ACC112 (cell line): Measurements from ENCODE around the gene LHX3.
"Not testable (repeated sequence)": the region's sequence is repeated elsewhere in the genome, so short reads cannot be mapped to it uniquely, and the experiment has no call there.

ENCODE experiments used
- H2AFZ ChIP-seq: fragments of 200-600 bp; sonication (generic); one replicate; pipeline ENCODE4 v1.6.0; 2017; ENCODE audit warnings: antibody characterized with exemption, low read length; ENCODE audit not compliant: unreplicated experiment
- H3K27ac ChIP-seq: fragments of 200-600 bp; sonication (generic); 2 replicates; pipeline ENCODE4 v1.5.1; 2014; ENCODE audit warnings: low read depth, mild to moderate bottlenecking, antibody characterized with exemption, low read length, moderate library complexity
- H3K27me3 ChIP-seq: fragments of 200-600 bp; sonication (generic); 2 replicates; pipeline ENCODE4 v1.6.1; 2014; ENCODE audit warnings: mild to moderate bottlenecking, antibody characterized with exemption, low read length, moderate library complexity, mixed read lengths; ENCODE audit not compliant: insufficient read depth
- H3K36me3 ChIP-seq: fragments of 200-600 bp; sonication (generic); 2 replicates; pipeline ENCODE4 v1.6.1; 2016; ENCODE audit warnings: mild to moderate bottlenecking, antibody characterized with exemption, low read length, moderate library complexity, mixed read lengths; ENCODE audit not compliant: insufficient read depth
- H3K4me1 ChIP-seq: fragments of 200-600 bp; sonication (generic); one replicate; pipeline ENCODE4 v1.6.1; 2016; ENCODE audit warnings: low read length, mixed read lengths; ENCODE audit not compliant: insufficient read depth, unreplicated experiment, control insufficient read depth
- H3K4me3 ChIP-seq: fragments of 200-600 bp; sonication (generic); 2 replicates; pipeline ENCODE4 v1.5.1; 2014; ENCODE audit warnings: mild to moderate bottlenecking, low read depth, low read length
- H3K79me2 ChIP-seq: fragments of 200-600 bp; sonication (generic); one replicate; pipeline ENCODE4 v1.6.0; 2016; ENCODE audit warnings: low read length; ENCODE audit not compliant: control insufficient read depth, unreplicated experiment, insufficient read depth

LHX3 gene

GRCh38 chr9:136239983-136240330 lies 35.0 kb upstream of the LHX3 start:
- no peak overlapping the region for H3K27ac ChIP-seq
- peaks cover 49% of the 10 kb centered on the region for H3K79me2 ChIP-seq
- no peak overlapping the region for H2AFZ ChIP-seq
- no peaks in the 10 kb centered on the region for H3K36me3 ChIP-seq
- H3K4me1 ChIP-seq: peaks cover 10% of the 10 kb centered on the region
- H3K27me3 ChIP-seq: no peaks in the 10 kb centered on the region
- H3K4me3 ChIP-seq: no peak overlapping the region

- H3K4me3 ChIP-seq: no peak overlapping the region
- peaks cover 6% of the 10 kb centered on the region for H3K4me1 ChIP-seq
- H3K79me2 ChIP-seq: peaks cover 43% of the 10 kb centered on the region
Observed at GRCh38 chr9:136239135-136239982, 34.4 kb upstream of the LHX3 start.

GRCh38 chr9:136238342-136238732 lies 33.4 kb upstream of the LHX3 start:
- Histone ChIP-seq H3K4me3 (no peak overlapping the region), H3K36me3 (no peaks in the 10 kb centered on the region), H3K27me3 (no peaks in the 10 kb centered on the region), H3K79me2 (peaks cover 33% of the 10 kb centered on the region), H3K4me1 (no peaks in the 10 kb centered on the region), H3K27ac (no peak overlapping the region), H2AFZ (no peak overlapping the region)

More at GRCh38 chr9:136239135-136239982, 34.4 kb upstream of the LHX3 start:
- Histone ChIP-seq H3K36me3 (no peaks in the 10 kb centered on the region), H2AFZ (no peak overlapping the region), H3K27me3 (no peaks in the 10 kb centered on the region), H3K27ac (no peak overlapping the region)

- Histone ChIP-seq H2AFZ (no peak overlapping the region), H3K36me3 (no peaks in the 10 kb centered on the region), H3K4me3 (no peak overlapping the region), H3K27ac (no peak overlapping the region), H3K27me3 (no peaks in the 10 kb centered on the region), H3K4me1 (no peaks in the 10 kb centered on the region), H3K79me2 (peaks cover 27% of the 10 kb centered on the region)
Observed at GRCh38 chr9:136237486-136238341, 32.8 kb upstream of the LHX3 start.

- H3K79me2 ChIP-seq: peaks cover 20% of the 10 kb centered on the region
- H3K4me3 ChIP-seq, H3K27ac ChIP-seq, H3K36me3 ChIP-seq, H2AFZ ChIP-seq, H3K27me3 ChIP-seq, H3K4me1 ChIP-seq: not testable (repeated sequence)
Observed at GRCh38 chr9:136236471-136237410, 31.8 kb upstream of the LHX3 start.

- no peaks in the 10 kb centered on the region for H3K27me3 ChIP-seq
- no peak overlapping the region for H3K4me3 ChIP-seq
- peaks cover 12% of the 10 kb centered on the region for H3K79me2 ChIP-seq
- H3K36me3 ChIP-seq: no peaks in the 10 kb centered on the region
- no peak overlapping the region for H3K27ac ChIP-seq
- no peaks in the 10 kb centered on the region for H3K4me1 ChIP-seq
- no peak overlapping the region for H2AFZ ChIP-seq
Observed at GRCh38 chr9:136235709-136236455, 31.0 kb upstream of the LHX3 start.

- H3K36me3 ChIP-seq: no peaks in the 10 kb centered on the region
- no peak overlapping the region for H2AFZ ChIP-seq
- no peak overlapping the region for H3K4me3 ChIP-seq
- peaks cover 5% of the 10 kb centered on the region for H3K79me2 ChIP-seq
- no peaks in the 10 kb centered on the region for H3K27me3 ChIP-seq
- H3K27ac ChIP-seq: no peak overlapping the region
- no peaks in the 10 kb centered on the region for H3K4me1 ChIP-seq
Observed at GRCh38 chr9:136235171-136235570, 30.2 kb upstream of the LHX3 start.

GRCh38 chr9:136234597-136234996 lies 29.7 kb upstream of the LHX3 start:
- H3K27me3 ChIP-seq: no peaks in the 10 kb centered on the region
- H3K27ac ChIP-seq: no peak overlapping the region
- H2AFZ ChIP-seq: no peak overlapping the region
- no peaks in the 10 kb centered on the region for H3K4me1 ChIP-seq
- H3K36me3 ChIP-seq: no peaks in the 10 kb centered on the region
- H3K4me3 ChIP-seq: no peak overlapping the region
- H3K79me2 ChIP-seq: peaks cover 5% of the 10 kb centered on the region

GRCh38 chr9:136233868-136234267 lies 28.9 kb upstream of the LHX3 start:
- H3K27ac ChIP-seq: no peak overlapping the region
- H3K36me3 ChIP-seq: no peaks in the 10 kb centered on the region
- no peaks in the 10 kb centered on the region for H3K27me3 ChIP-seq
- no peak overlapping the region for H2AFZ ChIP-seq
- H3K79me2 ChIP-seq: peaks cover 5% of the 10 kb centered on the region
- H3K4me1 ChIP-seq: peaks cover 5% of the 10 kb centered on the region
- H3K4me3 ChIP-seq: no peak overlapping the region

GRCh38 chr9:136233411-136233810 lies 28.5 kb upstream of the LHX3 start:
- Histone ChIP-seq H3K36me3 (no peaks in the 10 kb centered on the region), H3K79me2 (peaks cover 5% of the 10 kb centered on the region)

More at GRCh38 chr9:136233411-136233810, 28.5 kb upstream of the LHX3 start:
- Histone ChIP-seq H3K4me1 (peaks cover 10% of the 10 kb centered on the region), H3K4me3 (no peak overlapping the region), H2AFZ (no peak overlapping the region), H3K27me3 (no peaks in the 10 kb centered on the region), H3K27ac (no peak overlapping the region)
